ENCODE data around the gene FHOD3. TPM values are rescaled to one million over a fixed set of nuclear protein-coding genes. Genes with fewer than 3 reads are reported as not detected.

FHOD3 gene
- total and polyA plus RNA-seq, 2 donors (not counting 1 experiment from before 2014, with no cell fraction given) = not detected

DNA sequence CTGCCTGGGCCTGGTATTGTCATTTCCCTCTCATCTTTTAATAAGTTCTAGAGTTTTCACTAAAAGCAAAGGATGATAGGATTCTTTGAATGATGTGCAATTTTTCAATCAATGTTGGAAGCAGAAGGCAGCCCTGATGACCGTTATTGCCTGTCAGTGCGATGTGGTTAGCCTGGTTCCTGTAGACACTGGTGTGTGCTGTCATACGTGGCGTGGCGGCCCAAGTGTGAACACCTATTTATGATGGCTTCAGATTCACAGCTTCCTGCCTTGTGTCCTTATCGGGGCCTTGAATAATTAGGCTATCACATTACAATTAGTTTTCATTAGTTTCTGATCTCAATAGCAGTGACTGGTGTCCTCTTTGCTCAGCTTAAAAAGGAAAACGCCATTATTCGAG lies 312.7 kb downstream of the FHOD3 start:
- no peak overlapping the region for H3K4me3 Mint-ChIP-seq
- peaks cover 3% of the 10 kb centered on the region for H3K27me3 Mint-ChIP-seq
- CTCF ChIA-PET = no interaction called here

DNA sequence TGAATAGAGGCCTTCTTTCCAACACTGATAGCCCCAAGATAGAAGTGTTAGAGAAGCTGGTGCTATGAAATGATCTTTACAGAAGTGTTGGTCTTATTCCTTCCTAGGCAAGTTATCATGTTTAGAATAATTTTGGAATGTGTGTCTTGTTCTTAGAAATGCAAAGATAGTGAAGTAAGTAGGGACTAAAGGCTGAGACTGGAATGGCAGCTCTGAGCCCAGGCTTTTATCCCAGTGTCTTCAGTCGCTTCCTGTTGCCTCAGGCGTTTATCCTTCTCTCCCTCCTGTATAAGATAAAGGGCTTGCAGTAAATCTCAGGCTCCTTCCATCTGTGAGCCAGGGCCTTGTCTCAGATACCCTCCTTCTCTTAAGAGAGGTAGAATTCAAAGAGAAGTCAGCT lies 313.1 kb downstream of the FHOD3 start:
- Histone ChIP-seq H3K27ac (ENCODE audit: low read length in 2 of 2) (no peak overlapping the region), H3K79me2 (ENCODE audit: control insufficient read depth, insufficient read depth, low read length) (no peaks in the 10 kb centered on the region), H3K4me2 (replicated peaks; ENCODE audit: low read depth, low read length, poor library complexity, severe bottlenecking) (peak overlapping the region; percentile 12), H3K9me3 (ENCODE audit: control extremely low read depth in 1 of 3, control insufficient read depth in 2 of 3, insufficient read depth in 1 of 3, low read length in 2 of 3) (no peaks in the 10 kb centered on the region), H2AFZ (ENCODE audit: insufficient read depth, low read depth, low read length, poor library complexity, severe bottlenecking) (no peak overlapping the region), H3K4me1 (ENCODE audit: control insufficient read depth in 2 of 2, insufficient read depth in 2 of 2, low read length in 2 of 2) (no peaks in the 10 kb centered on the region), H3K9ac (ENCODE audit: low read length) (no peak overlapping the region), H3K36me3 (replicated peaks in 1 of 2; ENCODE audit: control extremely low read depth in 1 of 2, control insufficient read depth in 1 of 2, extremely low read depth in 1 of 2, insufficient read depth in 2 of 2, low read length in 1 of 2) (no peaks in the 10 kb centered on the region), H3K27me3 (replicated peaks in 1 of 4; ENCODE audit: control extremely low read depth in 1 of 4, control insufficient read depth in 3 of 4, insufficient read depth in 4 of 4, low read length in 3 of 4) (no peaks in the 10 kb centered on the region), H3K4me3 (ENCODE audit: control extremely low read depth in 1 of 5, extremely low read depth in 1 of 5, insufficient read depth in 1 of 5, low read depth in 2 of 5, low read length in 4 of 5) (no peak overlapping the region), H4K20me1 (ENCODE audit: control insufficient read depth, insufficient read depth, low read length, poor library complexity, severe bottlenecking) (no peaks in the 10 kb centered on the region)
- Mint-ChIP-seq H3K9me3 (ENCODE audit: insufficient read depth) (no peaks in the 10 kb centered on the region), H3K4me3 (no peak overlapping the region), H3K27me3 (peaks cover 3% of the 10 kb centered on the region), H3K27ac (no peak overlapping the region), H3K4me1 (peaks cover 5% of the 10 kb centered on the region)
- WGBS (ENCODE audit: insufficient coverage) = no CpG with 5 or more reads among the region's 2 CpGs
- no peak for TF ChIP-seq EZH2 (IDR thresholded peaks at IDR 0.05; ENCODE audit: borderline replicate concordance, insufficient read depth, low read depth, low read length, poor library complexity, severe bottlenecking)
- TF ChIP-seq CTCF (IDR thresholded peaks at IDR 0.05) = no peak
- ChIA-PET POLR2A (no interaction called here), CTCF (no interaction called here)
- intact Hi-C loops (cut with micrococcal nuclease) = no loop called here
- DNase-seq (no peak), ATAC-seq (ENCODE audit: low read depth) (no peak)

More for the DNA sequence above, 312.7 kb downstream of the FHOD3 start:
- no peak overlapping the region for H2AFZ ChIP-seq (ENCODE audit: insufficient read depth, low read depth, low read length, poor library complexity, severe bottlenecking)
- POLR2A ChIA-PET = no interaction called here
- no peaks in the 10 kb centered on the region for H3K79me2 ChIP-seq (ENCODE audit: control insufficient read depth, insufficient read depth, low read length)
- DNase-seq (no peak), ATAC-seq (ENCODE audit: low read depth) (no peak)
- H3K27ac ChIP-seq (ENCODE audit: low read length in 2 of 2) = no peak overlapping the region
- no peak for TF ChIP-seq EZH2 (IDR thresholded peaks at IDR 0.05; ENCODE audit: borderline replicate concordance, insufficient read depth, low read depth, low read length, poor library complexity, severe bottlenecking)
- TF ChIP-seq CTCF (IDR thresholded peaks at IDR 0.05) = no peak
- WGBS (ENCODE audit: insufficient coverage) = 68% methylated on average over 7 of the region's 8 CpGs
- Mint-ChIP-seq H3K27ac (no peak overlapping the region), H3K4me1 (peaks cover 5% of the 10 kb centered on the region), H3K9me3 (ENCODE audit: insufficient read depth) (no peaks in the 10 kb centered on the region)
- H4K20me1 ChIP-seq (ENCODE audit: control insufficient read depth, insufficient read depth, low read length, poor library complexity, severe bottlenecking) = no peaks in the 10 kb centered on the region
- H3K9ac ChIP-seq (ENCODE audit: low read length) = no peak overlapping the region
- H3K27me3 ChIP-seq (replicated peaks in 1 of 4; ENCODE audit: control extremely low read depth in 1 of 4, control insufficient read depth in 3 of 4, insufficient read depth in 4 of 4, low read length in 3 of 4) = no peaks in the 10 kb centered on the region
- intact Hi-C loops (cut with micrococcal nuclease) = no loop called here
- no peaks in the 10 kb centered on the region for H3K36me3 ChIP-seq (replicated peaks in 1 of 2; ENCODE audit: control extremely low read depth in 1 of 2, control insufficient read depth in 1 of 2, extremely low read depth in 1 of 2, insufficient read depth in 2 of 2, low read length in 1 of 2)
- H3K4me1 ChIP-seq (ENCODE audit: control insufficient read depth in 2 of 2, insufficient read depth in 2 of 2, low read length in 2 of 2) = no peaks in the 10 kb centered on the region
- H3K9me3 ChIP-seq (ENCODE audit: control extremely low read depth in 1 of 3, control insufficient read depth in 2 of 3, insufficient read depth in 1 of 3, low read length in 2 of 3) = no peaks in the 10 kb centered on the region
- H3K4me2 ChIP-seq (replicated peaks; ENCODE audit: low read depth, low read length, poor library complexity, severe bottlenecking) = peak overlapping the region; percentile 12
- no peak overlapping the region for H3K4me3 ChIP-seq (ENCODE audit: control extremely low read depth in 1 of 5, extremely low read depth in 1 of 5, insufficient read depth in 1 of 5, low read depth in 2 of 5, low read length in 4 of 5)

Data from B cell (primary cell).